Stimulated activated CD8-positive, alpha-beta memory T cell treated with anti-CD3 and anti-CD28 coated beads, Interleukin-12 subunit alpha, Interleukin-12 subunit beta, amount 100 ng/mL, for 1 hour (primary cell): ENCODE data around the gene HEMGN.
"Not testable (repeated sequence)": the region's sequence is repeated elsewhere in the genome, so short reads cannot be mapped to it uniquely, and the experiment has no call there.

Source experiments
- DNase-seq: peaks from one replicate; pipeline ENCODE4 v3.0.0-alpha.2; 2020; ENCODE audit warnings: low read depth

Gene HEMGN

GRCh38 chr9:97938081-97938644 is at the start of gene HEMGN:
TSS of gene HEMGN (minus strand) at chr9:97938172. CDS start at chr9:97938136, 36 bp downstream.
- DNase-seq: no peak

GRCh38 chr9:97987487-97987886 is 49.5 kb upstream of the HEMGN start:
- no peak for DNase-seq

GRCh38 chr9:97985058-97985861 is 47.3 kb upstream of the HEMGN start:
- peak; percentile 15 for DNase-seq

GRCh38 chr9:97984188-97985057 is 46.5 kb upstream of the HEMGN start:
- DNase-seq: peak; percentile 57

GRCh38 chr9:97983589-97984187 is 45.7 kb upstream of the HEMGN start:
- peak; percentile 45 for DNase-seq

- DNase-seq: peak; percentile 85
Observed at GRCh38 chr9:97982683-97983588, 45.0 kb upstream of the HEMGN start, which contains the start of gene ANP32B. TSS of gene ANP32B (plus strand) at chr9:97983341. CDS start at chr9:97983556, 215 bp downstream.

GRCh38 chr9:97981846-97982682 is 44.1 kb upstream of the HEMGN start:
- DNase-seq: no peak

- no peak for DNase-seq
Observed at GRCh38 chr9:97980918-97981845, 43.2 kb upstream of the HEMGN start.

GRCh38 chr9:97980479-97980803 is 42.5 kb upstream of the HEMGN start:
- no peak for DNase-seq

GRCh38 chr9:97979788-97980478 is 42.0 kb upstream of the HEMGN start:
- DNase-seq: no peak

GRCh38 chr9:97978371-97979130 is 40.6 kb upstream of the HEMGN start:
- no peak for DNase-seq

GRCh38 chr9:97976633-97977032 is 38.7 kb upstream of the HEMGN start:
- DNase-seq: not testable (repeated sequence)

- DNase-seq: no peak
Observed at GRCh38 chr9:97975376-97975775, 37.4 kb upstream of the HEMGN start.

- no peak for DNase-seq
Observed at GRCh38 chr9:97972753-97973152, 34.8 kb upstream of the HEMGN start.

GRCh38 chr9:97970165-97970564 is 32.2 kb upstream of the HEMGN start:
- DNase-seq: no peak

- DNase-seq: no peak
Observed at GRCh38 chr9:97969014-97969413, 31.0 kb upstream of the HEMGN start.

- DNase-seq: no peak
Observed at GRCh38 chr9:97966493-97966892, 28.5 kb upstream of the HEMGN start.

- DNase-seq: no peak
Observed at GRCh38 chr9:97964901-97965300, 26.9 kb upstream of the HEMGN start.
